WI38 (cell line): ENCODE results near the gene ALCAM.

Source experiments
- H3K4me3 ChIP-seq: 2 replicates; pipeline ENCODE4 v1.5.1; 2011; ENCODE audit warnings: low read depth, mild to moderate bottlenecking, control low read depth, low read length
- TF ChIP-seq, protein P1 (sequence below): IDR thresholded peaks from 2 replicates; pipeline ENCODE4 v1.5.1; 2012; ENCODE audit warnings: low read depth, mild to moderate bottlenecking, control low read depth, low read length

The ALCAM gene

DNA sequence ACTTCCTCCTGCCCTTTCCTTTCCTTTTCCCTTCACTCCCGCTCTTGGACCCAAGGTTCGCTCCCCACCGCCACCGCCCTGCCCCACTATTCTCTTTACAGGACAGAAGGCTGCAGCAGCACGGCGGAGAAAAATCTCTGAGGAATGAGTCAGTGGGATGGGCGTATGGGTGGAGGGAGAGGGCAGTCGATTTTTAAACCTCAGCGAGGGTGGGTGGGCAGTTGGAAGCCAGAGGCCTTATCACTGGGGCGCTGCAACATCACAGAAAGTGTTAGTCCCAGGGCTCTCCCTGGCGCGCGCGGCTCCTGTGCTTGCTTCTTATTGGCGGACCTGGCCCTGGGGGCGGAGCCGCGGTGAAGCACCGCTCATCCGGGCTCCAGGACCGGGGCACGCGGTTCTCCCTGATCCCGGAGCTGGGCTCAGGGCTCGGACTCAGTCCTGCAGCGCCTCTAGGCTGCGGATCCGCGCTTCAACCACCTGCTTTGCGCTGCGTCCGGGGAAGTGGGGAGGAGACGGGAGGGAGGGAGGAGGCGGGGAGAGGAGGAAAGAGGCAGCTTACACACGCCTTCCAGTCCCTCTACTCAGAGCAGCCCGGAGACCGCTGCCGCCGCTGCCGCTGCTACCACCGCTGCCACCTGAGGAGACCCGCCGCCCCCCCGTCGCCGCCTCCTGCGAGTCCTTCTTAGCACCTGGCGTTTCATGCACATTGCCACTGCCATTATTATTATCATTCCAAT lies at the start of gene ALCAM:
Gene ALCAM, plus strand, starts transcription at position 584 of the 737 bp plus-strand sequence.
- peak within 1 kb of the TSS; percentile 96 for H3K4me3 ChIP-seq
- TF ChIP-seq, protein P1, sequence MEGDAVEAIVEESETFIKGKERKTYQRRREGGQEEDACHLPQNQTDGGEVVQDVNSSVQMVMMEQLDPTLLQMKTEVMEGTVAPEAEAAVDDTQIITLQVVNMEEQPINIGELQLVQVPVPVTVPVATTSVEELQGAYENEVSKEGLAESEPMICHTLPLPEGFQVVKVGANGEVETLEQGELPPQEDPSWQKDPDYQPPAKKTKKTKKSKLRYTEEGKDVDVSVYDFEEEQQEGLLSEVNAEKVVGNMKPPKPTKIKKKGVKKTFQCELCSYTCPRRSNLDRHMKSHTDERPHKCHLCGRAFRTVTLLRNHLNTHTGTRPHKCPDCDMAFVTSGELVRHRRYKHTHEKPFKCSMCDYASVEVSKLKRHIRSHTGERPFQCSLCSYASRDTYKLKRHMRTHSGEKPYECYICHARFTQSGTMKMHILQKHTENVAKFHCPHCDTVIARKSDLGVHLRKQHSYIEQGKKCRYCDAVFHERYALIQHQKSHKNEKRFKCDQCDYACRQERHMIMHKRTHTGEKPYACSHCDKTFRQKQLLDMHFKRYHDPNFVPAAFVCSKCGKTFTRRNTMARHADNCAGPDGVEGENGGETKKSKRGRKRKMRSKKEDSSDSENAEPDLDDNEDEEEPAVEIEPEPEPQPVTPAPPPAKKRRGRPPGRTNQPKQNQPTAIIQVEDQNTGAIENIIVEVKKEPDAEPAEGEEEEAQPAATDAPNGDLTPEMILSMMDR: peak; percentile 59

DNA sequence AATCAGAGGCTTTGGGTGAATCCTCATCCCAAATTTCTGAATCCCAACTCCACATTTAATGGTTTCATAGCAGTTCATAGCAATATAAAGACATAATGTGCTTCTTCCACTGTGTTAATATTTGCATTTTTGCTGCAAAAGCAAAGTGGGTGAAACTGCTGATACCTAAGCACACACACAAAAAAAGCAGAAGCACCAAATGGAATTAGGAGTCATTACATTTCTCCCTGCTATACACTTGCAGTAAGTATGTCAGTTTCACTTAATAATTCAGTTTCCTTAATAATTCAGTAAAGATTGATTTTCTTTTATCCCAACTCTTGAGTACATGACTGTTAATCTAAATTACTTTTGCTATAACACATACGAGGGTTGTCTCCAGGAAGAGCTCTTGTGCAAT lies 48.9 kb upstream of the ALCAM start:
- no peak overlapping the region for H3K4me3 ChIP-seq
- TF ChIP-seq, protein P1: no peak

DNA sequence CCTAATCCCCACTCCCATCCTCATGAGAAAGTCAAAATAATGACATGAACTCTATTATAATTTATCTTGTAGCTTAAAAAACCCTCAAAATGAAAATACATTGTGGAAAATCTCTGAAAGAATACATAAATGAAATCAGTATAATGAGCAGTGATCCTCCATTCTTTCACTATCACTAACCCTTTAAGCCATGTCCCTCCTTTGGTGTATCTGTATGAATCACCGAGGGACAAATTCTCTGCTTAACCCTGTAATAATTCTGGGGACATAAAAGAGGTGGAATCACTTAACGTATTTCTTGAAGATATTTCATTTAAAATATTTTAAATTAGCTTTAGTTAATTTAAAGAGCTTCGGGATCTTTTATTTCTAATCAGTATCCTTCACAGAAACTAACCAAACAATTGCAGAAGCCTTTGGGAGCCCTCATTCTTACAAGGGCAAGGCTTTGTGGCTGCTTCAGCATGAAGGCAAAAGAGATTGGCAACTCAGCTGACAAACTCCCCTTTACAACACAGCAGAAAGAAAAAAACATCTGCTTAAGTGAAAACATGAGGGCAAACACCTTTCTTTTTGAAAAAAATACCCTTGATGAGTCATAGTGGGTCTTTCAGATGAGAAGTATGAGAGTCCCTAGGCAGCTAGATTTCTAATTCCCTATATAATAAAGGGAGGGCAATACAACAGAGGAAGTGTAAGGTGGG lies 44.0 kb upstream of the ALCAM start:
- no peak overlapping the region for H3K4me3 ChIP-seq
- TF ChIP-seq, protein P1: no peak

DNA sequence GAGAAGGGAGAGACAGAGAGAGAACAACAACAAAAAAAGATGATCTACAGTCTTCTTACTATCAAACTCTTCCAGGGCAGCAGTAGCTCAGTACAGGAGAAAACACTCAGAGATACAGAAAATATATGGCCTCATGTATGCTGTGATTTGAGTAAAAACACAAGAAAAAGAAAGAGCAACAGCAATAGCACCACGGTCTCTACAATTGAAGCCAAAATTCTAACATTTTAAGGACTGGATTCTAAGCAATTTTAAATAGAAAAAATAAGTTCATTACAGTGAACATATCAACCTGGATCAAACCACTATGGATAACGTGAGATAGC lies 43.5 kb upstream of the ALCAM start:
- H3K4me3 ChIP-seq: no peak overlapping the region
- TF ChIP-seq, protein P1: no peak

DNA sequence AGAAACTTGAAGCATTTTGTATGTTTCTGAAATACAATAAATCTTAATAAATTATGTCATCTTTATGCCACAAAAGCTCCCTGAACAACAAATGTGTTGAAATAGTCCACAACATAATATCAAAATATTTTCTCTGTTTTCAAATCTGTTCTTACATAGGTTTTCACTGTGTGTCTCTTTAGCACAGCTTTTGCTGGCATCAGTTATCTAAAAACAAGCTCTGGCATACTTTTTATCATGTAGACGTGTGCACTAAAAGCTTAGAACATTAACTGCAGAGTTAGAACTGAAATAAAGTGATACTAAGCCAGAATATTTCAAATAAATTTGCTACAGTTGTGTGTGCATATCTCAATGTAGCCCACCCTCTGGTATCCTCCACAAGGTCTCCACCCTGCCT lies 41.8 kb upstream of the ALCAM start:
- TF ChIP-seq, protein P1: no peak
- H3K4me3 ChIP-seq: no peak overlapping the region

DNA sequence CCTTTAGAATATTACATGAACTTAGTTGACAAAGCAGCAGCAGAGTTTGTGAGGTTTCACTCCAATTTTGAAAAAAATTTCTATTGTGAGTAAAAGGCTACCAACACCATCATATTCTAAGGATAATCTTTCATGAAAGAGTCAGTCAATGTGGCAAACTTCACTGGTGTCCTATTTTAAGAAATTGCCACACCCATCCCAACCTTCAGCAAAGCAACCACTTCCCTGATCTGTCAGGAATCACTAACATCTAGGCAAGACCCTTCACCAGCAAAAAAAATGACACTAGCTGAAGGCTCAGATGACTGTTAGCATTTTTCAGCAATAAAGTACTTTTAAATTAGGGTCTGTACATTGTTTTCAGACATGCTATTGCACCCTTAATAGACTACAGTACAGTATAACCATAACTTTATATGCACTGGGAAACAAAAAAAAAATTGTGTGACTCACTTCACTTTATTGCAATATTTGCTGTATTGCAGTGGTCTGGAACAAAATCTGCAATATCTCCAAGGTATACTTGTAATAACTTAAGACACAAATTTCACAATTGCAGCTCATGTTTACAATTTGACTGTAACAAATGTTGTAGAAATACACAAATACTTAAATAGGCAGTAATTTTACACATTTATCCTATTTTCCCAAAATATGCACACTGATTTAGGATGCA lies 38.9 kb upstream of the ALCAM start:
- no peak overlapping the region for H3K4me3 ChIP-seq
- TF ChIP-seq, protein P1: no peak

DNA sequence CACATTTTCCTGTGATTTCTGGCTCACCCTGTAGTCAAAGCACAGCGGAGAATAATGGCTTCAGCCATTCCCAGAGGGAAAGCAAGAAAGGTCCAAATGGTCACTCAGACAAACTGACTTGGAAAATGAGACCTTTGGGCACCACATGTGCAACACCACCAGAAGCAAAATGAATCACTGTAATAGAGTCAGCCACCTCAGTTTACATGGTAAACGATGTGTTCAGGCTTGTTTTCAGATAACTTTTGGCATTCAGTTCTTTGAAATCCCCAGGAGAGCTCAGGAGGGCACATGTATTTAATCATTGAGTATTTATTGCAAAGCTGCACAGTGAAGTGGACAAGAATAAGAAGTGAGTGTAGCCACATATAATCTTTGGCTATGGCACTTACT lies 38.4 kb upstream of the ALCAM start:
- no peak overlapping the region for H3K4me3 ChIP-seq
- TF ChIP-seq, protein P1: no peak
